Measurements from ENCODE around the gene ZKSCAN3. TPM values are rescaled to one million over a fixed set of nuclear protein-coding genes. Genes with fewer than 3 reads are reported as not detected.

ZKSCAN3 gene
- total RNA-seq, 1 donor from 2014 or later = 12.6 TPM

DNA sequence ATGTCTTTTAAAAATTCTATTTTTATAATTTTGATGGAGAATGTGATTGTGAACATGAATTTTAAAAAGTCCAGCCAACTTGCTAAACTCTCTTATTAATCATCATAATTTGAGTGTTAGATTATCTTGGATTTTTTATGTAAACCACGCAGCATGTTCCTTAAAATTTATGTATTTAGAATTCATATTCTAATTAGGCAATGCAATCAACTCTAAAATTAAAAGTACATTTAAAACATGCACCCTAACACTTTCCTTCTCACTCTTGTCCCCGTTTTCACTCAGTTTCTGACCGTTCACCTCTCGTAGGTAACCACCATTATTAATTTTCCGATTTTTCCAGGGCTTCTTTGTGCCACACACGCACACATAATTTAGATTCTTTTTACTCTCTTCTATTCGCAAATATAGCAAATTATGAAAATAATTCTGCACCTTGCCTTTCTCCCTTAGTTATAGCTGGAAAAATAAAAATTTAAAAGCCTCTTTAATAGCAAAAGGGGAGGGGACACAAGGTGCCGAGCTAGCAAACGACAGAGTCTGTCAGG, 329 bp upstream of the ZKSCAN3 start:
- Mint-ChIP-seq H3K36me3 (peaks cover 8% of the 10 kb centered on the region), H3K9me3 (no peaks in the 10 kb centered on the region), H3K27ac (peak overlapping the region; percentile 95), H3K4me1 (ENCODE audit: unreplicated experiment) (peaks cover 29% of the 10 kb centered on the region), H3K4me3 (peak overlapping the region; percentile 98), H3K27me3 (peaks cover 36% of the 10 kb centered on the region)
- DNase-seq (ENCODE audit: extremely low spot score, unreplicated experiment) = no peak
- TF ChIP-seq CTCF (conservative IDR thresholded peaks at IDR 0.05) = no peak

DNA sequence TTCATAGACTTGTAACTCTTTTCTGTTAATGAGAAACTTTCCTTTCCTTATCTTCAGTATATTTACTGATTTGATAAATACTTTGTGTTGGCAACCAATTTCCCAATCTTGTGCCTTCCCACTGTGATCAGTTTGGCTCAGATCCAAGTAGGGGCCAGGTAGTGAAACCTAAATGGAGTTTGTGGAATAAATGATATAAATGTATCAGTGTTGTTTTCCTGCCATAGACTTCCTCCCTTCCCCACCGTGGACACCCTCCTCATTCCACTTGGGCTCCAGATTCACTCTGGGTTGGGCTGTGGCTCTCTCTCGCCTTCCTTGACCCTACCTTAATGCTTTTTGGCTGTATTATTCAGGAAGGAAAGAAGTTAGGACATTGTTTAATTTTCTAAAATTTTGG, 1.3 kb downstream of the ZKSCAN3 start:
- H3K9me3 Mint-ChIP-seq = no peaks in the 10 kb centered on the region
- peaks cover 38% of the 10 kb centered on the region for H3K4me1 Mint-ChIP-seq (ENCODE audit: unreplicated experiment)
- H3K27ac Mint-ChIP-seq = peak overlapping the region; percentile 95
- peak overlapping the region; percentile 98 for H3K4me3 Mint-ChIP-seq
- peaks cover 8% of the 10 kb centered on the region for H3K36me3 Mint-ChIP-seq
- no peak for DNase-seq (ENCODE audit: extremely low spot score, unreplicated experiment)
- TF ChIP-seq CTCF (conservative IDR thresholded peaks at IDR 0.05) = no peak
- H3K27me3 Mint-ChIP-seq = peaks cover 23% of the 10 kb centered on the region

GRCh38 chr6:28351493-28351925, 1.8 kb downstream of the ZKSCAN3 start:
- peak overlapping the region; percentile 98 for H3K4me3 Mint-ChIP-seq
- TF ChIP-seq CTCF (conservative IDR thresholded peaks at IDR 0.05) = no peak
- DNase-seq (ENCODE audit: extremely low spot score, unreplicated experiment) = no peak
- peaks cover 40% of the 10 kb centered on the region for H3K4me1 Mint-ChIP-seq (ENCODE audit: unreplicated experiment)
- peaks cover 8% of the 10 kb centered on the region for H3K36me3 Mint-ChIP-seq
- H3K27ac Mint-ChIP-seq = peak overlapping the region; percentile 19
- H3K9me3 Mint-ChIP-seq = no peaks in the 10 kb centered on the region
- H3K27me3 Mint-ChIP-seq = peaks cover 19% of the 10 kb centered on the region

DNA sequence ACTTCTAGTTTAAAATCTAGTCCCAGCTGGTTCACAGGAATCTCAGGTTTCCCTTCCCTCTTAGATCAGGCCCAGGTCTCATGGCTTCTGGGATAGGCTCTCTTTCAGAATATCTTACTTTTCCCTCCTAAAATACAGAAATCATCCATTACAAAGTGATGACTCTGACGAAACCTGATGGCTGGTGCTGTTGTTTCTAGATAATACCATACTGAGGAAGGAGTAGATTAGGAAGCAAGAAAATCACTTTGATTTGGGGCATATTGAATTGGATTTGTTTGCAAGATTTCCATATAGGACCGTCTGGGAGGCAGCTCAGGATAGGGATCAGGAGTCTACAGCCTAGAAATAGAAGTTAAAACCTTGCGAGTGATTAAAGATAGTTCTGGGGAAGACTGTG, 3.6 kb downstream of the ZKSCAN3 start:
- Mint-ChIP-seq H3K36me3 (peaks cover 8% of the 10 kb centered on the region), H3K4me1 (ENCODE audit: unreplicated experiment) (peaks cover 40% of the 10 kb centered on the region), H3K9me3 (no peaks in the 10 kb centered on the region), H3K27ac (peak overlapping the region; percentile 36), H3K27me3 (peaks cover 2% of the 10 kb centered on the region), H3K4me3 (peak overlapping the region; percentile 22)
- DNase-seq (ENCODE audit: extremely low spot score, unreplicated experiment) = no peak
- no peak for TF ChIP-seq CTCF (conservative IDR thresholded peaks at IDR 0.05)

DNA sequence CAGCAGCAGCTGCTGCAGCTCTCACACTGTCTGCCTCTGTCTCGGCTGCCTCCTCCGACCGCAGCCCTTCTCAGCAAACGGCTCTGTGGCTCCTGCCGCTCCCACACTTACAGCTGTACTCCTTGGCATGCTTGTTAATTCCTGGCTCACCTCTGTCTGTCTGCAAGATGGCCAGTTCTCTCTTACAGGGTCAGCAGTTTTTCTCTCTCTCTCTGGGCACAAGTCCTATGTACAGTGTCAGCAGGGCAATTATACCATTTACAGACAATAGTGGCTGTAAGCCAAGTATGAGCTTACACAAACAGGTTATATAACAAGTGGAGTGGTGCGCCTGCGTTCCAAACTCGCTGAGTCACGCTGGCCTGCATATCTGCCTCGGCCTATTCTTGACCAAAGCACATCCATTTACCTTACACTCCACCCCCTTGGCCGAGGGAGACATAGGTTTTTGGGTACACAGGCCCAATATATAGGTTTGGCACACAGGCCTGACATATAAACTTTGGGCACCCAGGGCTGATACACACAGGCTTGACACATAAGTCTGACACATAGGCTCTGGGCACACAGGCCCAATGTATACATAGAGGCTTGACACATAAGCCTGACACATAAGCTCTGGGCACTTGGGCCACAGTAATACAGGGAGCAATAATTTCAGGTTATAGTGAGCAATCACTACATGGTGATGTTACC, 4.4 kb downstream of the ZKSCAN3 start:
- Mint-ChIP-seq H3K27me3 (no peaks in the 10 kb centered on the region), H3K4me1 (ENCODE audit: unreplicated experiment) (peaks cover 40% of the 10 kb centered on the region), H3K36me3 (peaks cover 8% of the 10 kb centered on the region), H3K27ac (no peak overlapping the region), H3K4me3 (no peak overlapping the region), H3K9me3 (no peaks in the 10 kb centered on the region)
- no peak for DNase-seq (ENCODE audit: extremely low spot score, unreplicated experiment)
- no peak for TF ChIP-seq CTCF (conservative IDR thresholded peaks at IDR 0.05)

All from type B pancreatic cell (in vitro differentiated cells).